ENCODE results near the gene ARFGAP3. TPM values are rescaled to one million over a fixed set of nuclear protein-coding genes. Genes with fewer than 3 reads are reported as not detected.

The ARFGAP3 gene
- total RNA-seq, 2 experiments from 2014 or later = 34.5 to 38.0 TPM

GRCh38 chr22:42799061-42799460 is 58.0 kb downstream of the ARFGAP3 start:
- peaks cover 7% of the 10 kb centered on the region for H3K36me3 Mint-ChIP-seq

GRCh38 chr22:42797011-42797410 is 60.1 kb downstream of the ARFGAP3 start:
- no peaks in the 10 kb centered on the region for H3K4me1 Mint-ChIP-seq
- ATAC-seq (ENCODE audit: low read depth) (no peak), DNase-seq (no peak)
- no peak overlapping the region for H3K4me3 Mint-ChIP-seq
- H3K27me3 Mint-ChIP-seq = no peaks in the 10 kb centered on the region
- POLR2A ChIA-PET = interaction anchor here (0.5 kb wide), 1 partner anchor 55 kb away, joined by 3 read pairs; no protein-coding TSS in a partner anchor
- H3K27ac Mint-ChIP-seq = no peak overlapping the region
- peaks cover 7% of the 10 kb centered on the region for H3K36me3 Mint-ChIP-seq
- no peaks in the 10 kb centered on the region for H3K9me3 Mint-ChIP-seq

More at GRCh38 chr22:42799061-42799460, 58.0 kb downstream of the ARFGAP3 start:
- POLR2A ChIA-PET = no interaction called here
- Mint-ChIP-seq H3K27ac (no peak overlapping the region), H3K4me1 (no peaks in the 10 kb centered on the region), H3K4me3 (no peak overlapping the region), H3K27me3 (no peaks in the 10 kb centered on the region), H3K9me3 (no peaks in the 10 kb centered on the region)
- DNase-seq = no peak
- ATAC-seq (ENCODE audit: low read depth) = no peak

DNA sequence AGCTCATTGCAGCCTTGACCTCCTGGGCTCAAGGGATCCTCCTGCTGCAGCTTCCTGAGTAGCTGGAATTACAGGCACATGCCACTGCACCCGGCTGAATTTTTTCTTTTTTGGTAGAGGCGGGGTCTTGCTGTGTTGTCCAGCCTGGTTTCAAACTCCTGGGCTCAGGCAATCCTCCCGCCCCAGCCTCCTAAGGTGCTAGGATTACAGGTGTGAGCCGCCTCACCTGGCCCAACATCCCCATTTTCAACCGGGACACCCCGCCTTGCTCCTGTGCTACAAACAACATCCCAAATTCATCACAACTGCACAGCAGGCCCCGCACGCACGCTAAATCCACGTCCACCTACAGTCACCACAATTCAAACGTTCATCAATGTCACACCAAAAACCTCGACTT is 61.0 kb downstream of the ARFGAP3 start:
- Mint-ChIP-seq H3K27ac (no peak overlapping the region), H3K4me3 (no peak overlapping the region), H3K9me3 (no peaks in the 10 kb centered on the region), H3K36me3 (peaks cover 7% of the 10 kb centered on the region), H3K4me1 (no peaks in the 10 kb centered on the region), H3K27me3 (no peaks in the 10 kb centered on the region)
- no peak for DNase-seq
- POLR2A ChIA-PET = interaction anchor here (0.5 kb wide), 1 partner anchor 56 kb away, joined by 3 read pairs; no protein-coding TSS in a partner anchor
- no peak for ATAC-seq (ENCODE audit: low read depth)

DNA sequence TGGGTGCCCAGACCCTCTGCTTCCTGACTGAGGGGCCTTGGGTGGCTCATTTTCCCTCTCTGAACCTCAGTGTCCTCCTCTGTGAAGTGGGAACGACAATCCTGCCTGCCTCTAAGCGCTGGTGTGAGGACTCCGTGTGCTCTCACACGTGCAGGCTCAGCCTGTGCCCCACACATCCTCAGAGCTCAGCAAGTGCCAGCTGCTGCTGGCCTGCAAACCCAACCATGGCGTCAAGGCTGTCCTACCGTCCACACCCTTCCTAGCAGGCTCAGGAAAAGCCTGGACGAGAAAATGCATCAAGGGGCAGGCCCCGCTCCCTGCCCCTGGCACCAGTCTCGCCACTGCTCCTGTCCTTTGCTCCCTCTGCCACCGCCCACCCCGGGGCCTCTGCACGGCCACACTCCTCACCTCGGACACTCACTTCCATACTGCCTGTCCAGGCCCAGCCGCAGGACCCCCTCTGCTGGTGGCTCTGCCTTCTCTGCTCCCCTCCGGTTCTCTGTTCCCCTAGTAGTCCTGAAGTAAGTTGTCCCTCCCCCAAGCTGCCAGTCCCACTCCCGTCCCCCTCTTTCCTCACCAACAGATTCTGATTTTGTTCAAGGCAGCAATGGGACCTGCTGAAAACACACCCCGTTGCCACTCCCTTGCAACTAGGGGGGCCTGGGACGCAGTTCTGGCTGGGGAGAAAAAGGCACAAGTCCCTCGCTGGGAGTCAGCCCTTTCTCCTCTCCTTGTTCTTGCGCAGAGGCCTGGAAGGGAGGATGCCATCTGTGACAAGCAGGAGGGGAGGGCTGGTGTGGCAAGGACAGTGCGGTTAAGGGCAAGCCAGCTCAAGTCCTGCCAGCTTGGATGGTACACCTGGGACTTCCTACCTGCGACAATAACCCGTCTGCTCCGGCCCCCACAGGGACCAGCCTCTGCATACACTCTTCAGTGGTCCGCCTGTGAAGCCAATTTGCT is 62.2 kb downstream of the ARFGAP3 start:
- Mint-ChIP-seq H3K27ac (no peak overlapping the region), H3K9me3 (no peaks in the 10 kb centered on the region), H3K4me1 (no peaks in the 10 kb centered on the region), H3K27me3 (no peaks in the 10 kb centered on the region), H3K36me3 (peaks cover 5% of the 10 kb centered on the region), H3K4me3 (no peak overlapping the region)
- ATAC-seq (ENCODE audit: low read depth) (no peak), DNase-seq (no peak)
- POLR2A ChIA-PET = no interaction called here

DNA sequence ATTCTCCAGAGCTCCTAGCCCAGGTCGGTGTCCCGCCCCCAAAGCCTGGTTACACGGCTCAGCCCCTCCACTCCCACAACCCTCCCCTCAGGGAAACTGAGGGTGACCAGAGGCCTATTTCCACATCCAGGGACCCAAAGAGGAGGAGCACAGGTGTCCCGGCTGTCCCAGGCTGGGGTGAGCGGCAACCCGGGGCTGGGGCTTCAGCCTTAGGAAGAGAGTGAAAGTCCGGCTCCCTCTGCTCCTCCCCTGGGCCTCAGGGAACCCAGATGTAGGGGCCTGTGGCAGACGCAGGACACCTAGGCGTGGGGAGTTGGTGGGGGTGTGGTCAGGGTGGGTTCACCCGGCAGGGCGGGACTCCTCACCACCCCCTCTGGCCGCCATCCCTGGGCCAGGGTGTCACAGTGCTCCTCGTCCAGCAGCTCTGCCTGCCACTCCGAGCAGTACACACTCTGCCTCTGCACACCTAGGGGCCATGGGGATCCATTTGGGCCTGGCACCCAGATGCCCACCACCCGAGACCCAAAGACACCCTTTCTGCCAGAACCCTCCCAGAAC is 63.1 kb downstream of the ARFGAP3 start:
- Mint-ChIP-seq H3K27ac (no peak overlapping the region), H3K27me3 (no peaks in the 10 kb centered on the region), H3K9me3 (no peaks in the 10 kb centered on the region), H3K36me3 (peaks cover 4% of the 10 kb centered on the region), H3K4me3 (no peak overlapping the region), H3K4me1 (no peaks in the 10 kb centered on the region)
- ATAC-seq (ENCODE audit: low read depth) (no peak), DNase-seq (peak; percentile 18)
- POLR2A ChIA-PET = no interaction called here

DNA sequence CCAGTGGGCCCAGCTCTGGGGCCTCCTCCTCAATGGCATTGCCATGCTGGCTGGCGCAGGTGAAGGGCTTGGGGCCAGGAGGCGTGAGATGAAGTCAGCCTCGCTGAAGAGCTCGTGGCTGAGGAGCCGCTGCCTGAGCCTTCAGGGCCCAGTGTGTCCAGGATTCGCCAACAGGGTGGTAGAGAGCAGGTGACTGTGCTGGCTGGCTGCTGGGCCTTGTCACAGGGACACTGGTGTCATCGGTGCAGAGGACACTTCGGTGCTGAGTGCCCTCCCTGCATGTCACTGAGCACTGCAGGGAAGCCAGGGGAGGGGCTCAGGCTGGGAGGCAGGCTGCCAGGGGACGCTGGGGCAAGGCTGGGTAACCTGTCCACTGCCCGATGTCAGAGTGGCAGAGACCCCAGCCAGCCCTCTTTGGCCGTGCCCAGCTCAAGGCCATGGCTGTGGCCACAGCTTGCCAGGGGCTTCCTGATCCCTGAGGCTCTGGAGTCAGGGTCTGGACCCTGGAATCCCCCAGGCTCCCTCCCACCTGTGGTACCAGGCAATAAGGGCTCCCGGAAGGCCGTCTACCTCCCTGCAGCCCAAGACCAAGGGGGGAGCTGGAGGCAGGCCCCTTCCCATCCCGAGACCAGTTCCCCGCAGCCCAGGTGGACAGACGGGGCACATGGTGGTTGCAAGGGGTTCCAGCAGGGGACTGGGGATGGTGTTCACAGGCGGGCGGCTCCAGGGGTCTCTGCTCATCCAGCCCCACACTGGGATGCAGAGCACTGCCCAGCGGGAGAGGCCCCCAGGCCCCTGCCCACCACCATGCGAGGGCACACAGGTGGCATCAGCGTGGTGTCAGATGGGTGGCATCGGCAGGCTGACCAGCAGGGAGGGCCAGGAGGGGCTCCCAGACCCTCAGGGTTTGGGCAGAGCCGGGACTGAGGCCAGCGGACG is 63.9 kb downstream of the ARFGAP3 start:
- POLR2A ChIA-PET = no interaction called here
- H3K4me3 Mint-ChIP-seq = no peak overlapping the region

DNA sequence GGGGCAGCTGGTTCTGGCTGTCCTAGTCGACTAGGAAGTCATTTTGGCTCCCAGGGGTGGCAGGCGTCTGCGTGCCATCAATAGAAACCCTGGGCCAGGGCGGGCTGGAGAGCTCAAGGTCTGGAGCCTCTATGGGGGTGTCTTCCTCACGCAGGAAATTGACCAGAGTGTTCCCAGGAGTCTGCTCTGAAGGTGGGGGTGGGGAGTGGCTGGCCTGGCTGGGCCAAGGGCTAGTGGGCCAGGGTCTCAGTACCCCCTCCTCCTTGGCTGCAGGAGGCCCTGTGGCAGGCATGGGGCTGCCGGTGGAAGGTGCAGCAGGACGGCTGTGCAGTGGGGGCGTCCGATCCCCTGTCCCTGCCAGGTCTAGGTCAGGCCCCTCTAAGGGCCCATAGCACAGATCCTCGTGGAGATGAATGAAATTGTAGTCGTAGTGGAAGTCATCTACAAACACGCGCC is 64.6 kb downstream of the ARFGAP3 start:
- H3K27me3 Mint-ChIP-seq = no peaks in the 10 kb centered on the region
- DNase-seq = no peak
- H3K4me3 Mint-ChIP-seq = no peak overlapping the region
- no peak overlapping the region for H3K27ac Mint-ChIP-seq
- POLR2A ChIA-PET = no interaction called here
- H3K36me3 Mint-ChIP-seq = peaks cover 4% of the 10 kb centered on the region
- H3K9me3 Mint-ChIP-seq = no peaks in the 10 kb centered on the region
- H3K4me1 Mint-ChIP-seq = no peaks in the 10 kb centered on the region
- ATAC-seq (ENCODE audit: low read depth) = no peak

More for the DNA sequence above, 63.9 kb downstream of the ARFGAP3 start:
- Mint-ChIP-seq H3K4me1 (no peaks in the 10 kb centered on the region), H3K27ac (no peak overlapping the region), H3K9me3 (no peaks in the 10 kb centered on the region), H3K27me3 (no peaks in the 10 kb centered on the region), H3K36me3 (peaks cover 4% of the 10 kb centered on the region)
- peak; percentile 10 for DNase-seq
- no peak for ATAC-seq (ENCODE audit: low read depth)

GRCh38 chr22:42791721-42792452 is 65.2 kb downstream of the ARFGAP3 start:
- POLR2A ChIA-PET = no interaction called here
- DNase-seq (no peak), ATAC-seq (ENCODE audit: low read depth) (no peak)
- Mint-ChIP-seq H3K27me3 (no peaks in the 10 kb centered on the region), H3K4me3 (no peak overlapping the region), H3K27ac (no peak overlapping the region), H3K9me3 (no peaks in the 10 kb centered on the region), H3K4me1 (no peaks in the 10 kb centered on the region), H3K36me3 (peaks cover 4% of the 10 kb centered on the region)

DNA sequence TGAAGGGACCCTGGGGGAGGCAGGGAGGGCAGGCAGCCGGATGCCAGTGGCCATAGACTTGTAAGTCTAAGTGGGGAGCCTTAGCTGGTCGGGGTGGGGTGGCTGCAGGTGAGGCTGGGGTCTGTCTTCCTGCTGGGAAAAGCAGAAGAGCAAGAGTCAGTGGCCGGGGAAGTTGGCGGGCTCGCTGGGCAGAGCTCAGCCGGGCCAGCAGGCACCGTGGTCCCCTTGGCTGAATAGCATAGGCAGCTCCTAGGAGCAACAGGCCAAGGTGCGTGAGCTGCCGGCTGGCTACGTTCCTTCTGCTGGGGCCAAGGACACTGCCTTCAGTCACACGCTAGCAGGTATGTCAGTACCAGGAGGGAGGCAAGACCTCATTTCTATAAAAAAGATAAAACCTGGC is 68.6 kb downstream of the ARFGAP3 start:
- POLR2A ChIA-PET = no interaction called here
- H3K27ac Mint-ChIP-seq = no peak overlapping the region
- no peaks in the 10 kb centered on the region for H3K27me3 Mint-ChIP-seq
- DNase-seq (no peak), ATAC-seq (ENCODE audit: low read depth) (no peak)
- H3K4me1 Mint-ChIP-seq = no peaks in the 10 kb centered on the region
- no peak overlapping the region for H3K4me3 Mint-ChIP-seq
- no peaks in the 10 kb centered on the region for H3K9me3 Mint-ChIP-seq
- H3K36me3 Mint-ChIP-seq = no peaks in the 10 kb centered on the region

- H3K9me3 Mint-ChIP-seq = no peaks in the 10 kb centered on the region
- no peaks in the 10 kb centered on the region for H3K36me3 Mint-ChIP-seq
- no peaks in the 10 kb centered on the region for H3K27me3 Mint-ChIP-seq
- no peak overlapping the region for H3K4me3 Mint-ChIP-seq
- POLR2A ChIA-PET = no interaction called here
- H3K27ac Mint-ChIP-seq = no peak overlapping the region
- DNase-seq = no peak
- no peak for ATAC-seq (ENCODE audit: low read depth)
- H3K4me1 Mint-ChIP-seq = no peaks in the 10 kb centered on the region
Measured at GRCh38 chr22:42788021-42788420, 69.1 kb downstream of the ARFGAP3 start.

GRCh38 chr22:42787357-42787736 is 69.7 kb downstream of the ARFGAP3 start:
- Mint-ChIP-seq H3K4me3 (no peak overlapping the region), H3K27ac (no peak overlapping the region), H3K4me1 (no peaks in the 10 kb centered on the region), H3K27me3 (no peaks in the 10 kb centered on the region), H3K9me3 (no peaks in the 10 kb centered on the region), H3K36me3 (no peaks in the 10 kb centered on the region)
- POLR2A ChIA-PET = no interaction called here
- ATAC-seq (ENCODE audit: low read depth) (no peak), DNase-seq (no peak)

- H3K27me3 Mint-ChIP-seq = no peaks in the 10 kb centered on the region
Measured at GRCh38 chr22:42786606-42787356, 70.3 kb downstream of the ARFGAP3 start.

More at GRCh38 chr22:42786606-42787356, 70.3 kb downstream of the ARFGAP3 start:
- POLR2A ChIA-PET = no interaction called here
- Mint-ChIP-seq H3K9me3 (no peaks in the 10 kb centered on the region), H3K27ac (no peak overlapping the region), H3K4me3 (no peak overlapping the region), H3K4me1 (no peaks in the 10 kb centered on the region), H3K36me3 (no peaks in the 10 kb centered on the region)
- DNase-seq (no peak), ATAC-seq (ENCODE audit: low read depth) (no peak)
